HCT116 (cell line): ENCODE results near the gene BAIAP2. TPM values are rescaled to one million over a fixed set of nuclear protein-coding genes. Genes with fewer than 3 reads are reported as not detected.

Source experiments
- ATAC-seq: fragments of 200-7000 bp; cut with Tn5 transposase; 2 replicates; pipeline ENCODE4 v1.9.1; 2020; ENCODE audit warnings: mild to moderate bottlenecking, moderate library complexity
- BruUV-seq: library from RNA; stranded (reverse); fragments of 400-500 nt; replicated peaks from 2 replicates; lab custom pipeline; 2021; lab: Mats Ljungman, UMichigan
- CTCF ChIA-PET: fragments of 300-600 bp; sonication (Branson Sonifier 250); formaldehyde crosslinking; loops from one replicate; lab custom pipeline; 2021; ENCODE audit warnings: antibody characterized with exemption; lab: Charles Lee
- POLR2A ChIA-PET: fragments of 300-600, 350-600 bp; sonication (Branson Sonifier 250); formaldehyde crosslinking; loops from one replicate; lab custom pipeline; 2021; ENCODE audit warnings: antibody characterized with exemption; lab: Charles Lee
- RAD21 ChIA-PET, 2 experiments: fragments of 300-600 bp; sonication (Branson Sonifier 250); formaldehyde crosslinking; loops; one replicate each; lab custom pipeline; 2023; ENCODE audit warnings: low total read pairs in 2 of 2; ENCODE audit not compliant: uncharacterized antibody in 2 of 2, unreplicated experiment in 2 of 2, low non-redundant PET in 1 of 2; lab: Charles Lee
- DNase-seq: peaks from one replicate; pipeline ENCODE4 v3.0.0-alpha.2; 2010; ENCODE audit warnings: low read depth, low spot score
- H2AFZ ChIP-seq: fragments of 200-600 bp; shearing (Covaris generic), sonication (generic); 2 replicates; pipeline ENCODE4 v1.6.1; 2017; ENCODE audit warnings: low read depth, mixed run types, mixed read lengths, antibody characterized with exemption, low read length; ENCODE audit not compliant: poor library complexity, severe bottlenecking
- H3K27ac ChIP-seq: 2 replicates; pipeline ENCODE4 v1.5.1; 2012; ENCODE audit warnings: low read depth, low read length
- H3K27me3 ChIP-seq: fragments of 200-600 bp; sonication (generic); 2 replicates; pipeline ENCODE4 v1.6.1; 2016; ENCODE audit warnings: mixed run types, low read length, mixed read lengths; ENCODE audit not compliant: insufficient read depth
- H3K36me3 ChIP-seq, 2 experiments: fragments of 200-500 bp in 1 of 2; fragments of 200-600 bp in 1 of 2; sonication (Bioruptor generic) in 1 of 2; sonication (generic) in 1 of 2; 2 replicates each; pipeline versions ENCODE4 v1.5.1 to v1.6.1; 2014 to 2016; ENCODE audit warnings: low read length in 2 of 2, inconsistent platforms in 1 of 2, mixed read lengths in 1 of 2, mixed run types in 1 of 2; ENCODE audit not compliant: insufficient read depth in 2 of 2, control insufficient read depth in 1 of 2
- H3K4me1 ChIP-seq, 2 experiments: fragments of 200-600 bp in 1 of 2; sonication (generic) in 1 of 2; 2 replicates each; pipeline versions ENCODE4 v1.5.1 to v1.6.1; 2012 to 2017; ENCODE audit warnings: low read length in 2 of 2, inconsistent platforms in 1 of 2, mild to moderate bottlenecking in 1 of 2, mixed read lengths in 1 of 2, mixed run types in 1 of 2, moderate library complexity in 1 of 2; ENCODE audit not compliant: insufficient read depth in 2 of 2, control insufficient read depth in 1 of 2
- H3K4me2 ChIP-seq: fragments of 200-600 bp; sonication (generic); 2 replicates; pipeline ENCODE4 v1.6.1; 2017; ENCODE audit warnings: mixed run types, low read length, mixed read lengths
- H3K4me3 ChIP-seq, 2 experiments: fragments of 200-600 bp in 1 of 2; sonication (generic) in 1 of 2; replicated peaks in 1 of 2; 2 replicates each; pipeline ENCODE4 v1.5.1; 2011 to 2016; ENCODE audit warnings: low read length in 2 of 2, control low read depth in 1 of 2, low read depth in 1 of 2, mild to moderate bottlenecking in 1 of 2, mixed read lengths in 1 of 2, mixed run types in 1 of 2
- H3K79me2 ChIP-seq: fragments of 200-600 bp; sonication (generic); 2 replicates; pipeline ENCODE4 v1.6.1; 2017; ENCODE audit warnings: mild to moderate bottlenecking, mixed run types, low read length, moderate library complexity, mixed read lengths; ENCODE audit not compliant: insufficient read depth
- H3K9ac ChIP-seq: fragments of 200-600 bp; sonication (generic); 2 replicates; pipeline ENCODE4 v1.6.1; 2016; ENCODE audit warnings: low read length, mixed read lengths
- H3K9me2 ChIP-seq: fragments of 200-600 bp; sonication (generic), shearing (Covaris generic); 2 replicates; pipeline ENCODE4 v1.6.1; 2017; ENCODE audit warnings: mixed run types, mild to moderate bottlenecking, moderate library complexity; ENCODE audit not compliant: insufficient read depth
- H3K9me3 ChIP-seq, 2 experiments: fragments of 200-500 bp in 1 of 2; fragments of 200-600 bp in 1 of 2; sonication (Bioruptor generic) in 1 of 2; sonication (generic) in 1 of 2; 2 replicates each; pipeline ENCODE4 v1.6.1; 2014 to 2017; ENCODE audit warnings: low read length in 2 of 2, mixed read lengths in 2 of 2, inconsistent platforms in 1 of 2, low read depth in 1 of 2, mild to moderate bottlenecking in 1 of 2, mixed run types in 1 of 2, moderate library complexity in 1 of 2; ENCODE audit not compliant: control insufficient read depth in 1 of 2, insufficient read depth in 1 of 2
- H4K20me1 ChIP-seq: fragments of 200-600 bp; sonication (generic), shearing (Covaris generic); 2 replicates; pipeline ENCODE4 v1.6.1; 2017; ENCODE audit warnings: mixed run types, mild to moderate bottlenecking, moderate library complexity; ENCODE audit not compliant: insufficient read depth
- SRF ChIP-seq: IDR thresholded peaks from 2 replicates; pipeline ENCODE4 v1.6.1; 2012; ENCODE audit warnings: low read depth
- TCF7L2 ChIP-seq: IDR thresholded peaks from 2 replicates; pipeline ENCODE4 v1.7.0; 2011; ENCODE audit warnings: borderline replicate concordance, inconsistent platforms; ENCODE audit not compliant: insufficient read depth, insufficient read length; ENCODE audit errors: extremely low read depth
- ZFX ChIP-seq: fragments of 450-650 bp; IDR thresholded peaks from 2 replicates; pipeline ENCODE4 v1.6.1; 2017
- intact Hi-C: fragments of 100-400 bp; cut with micrococcal nuclease; formaldehyde crosslinking; loops from 2 replicates; pipeline ENCODE4 v1.10.0; 2022
- total RNA-seq: library from RNA; stranded (reverse); gene quantifications from one replicate; pipeline ENCODE4 v1.2.1, GENCODE V29; 2021; ENCODE audit not compliant: unreplicated experiment
- TF ChIP-seq, protein P1 (sequence below): IDR thresholded peaks from 2 replicates; pipeline ENCODE4 v1.6.1; 2012

BAIAP2 gene
- total RNA-seq, 1 experiment from 2014 or later = 105 TPM

DNA sequence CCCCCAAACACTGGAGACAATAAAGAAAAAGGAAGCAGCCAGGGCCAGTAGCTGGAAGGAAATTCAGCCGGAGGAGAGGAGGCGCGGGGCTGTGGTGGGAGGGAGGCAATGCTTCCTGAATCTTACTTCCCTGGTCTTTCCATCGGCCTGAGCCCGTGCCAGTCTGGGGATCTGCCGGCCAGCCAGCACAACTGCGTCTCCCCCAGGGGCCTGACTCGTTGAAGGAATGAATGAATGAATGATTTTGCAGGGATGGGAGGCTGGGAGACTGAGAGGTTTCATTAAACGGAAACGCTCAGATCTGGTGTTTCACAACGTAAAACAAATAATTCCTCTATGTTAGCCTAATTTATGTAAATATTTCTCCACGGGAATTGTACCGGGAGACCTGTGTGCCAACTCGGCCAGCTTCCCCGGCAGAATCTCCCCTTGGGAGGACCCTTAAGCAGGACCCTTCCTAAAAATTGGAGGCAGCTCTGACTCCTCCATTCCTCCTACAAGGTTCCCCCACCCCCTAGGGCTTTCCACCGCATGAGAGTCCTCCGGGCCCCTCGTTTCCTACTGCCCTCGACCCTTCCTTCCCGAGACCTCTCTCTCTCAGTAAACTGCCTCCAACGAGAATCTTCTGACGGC, 1.3 kb upstream of the BAIAP2 start:
- Histone ChIP-seq H3K9me2 (no peaks in the 10 kb centered on the region), H3K9ac (peak overlapping the region; percentile 77), H3K4me1 (peaks cover 35 to 39% of the 10 kb centered on the region in 2 experiments)
- DNase-seq = no peak
- TF ChIP-seq TCF7L2 = no peak
- TF ChIP-seq, all 23 proteins: peak for 0
- H4K20me1 ChIP-seq = no peaks in the 10 kb centered on the region; the same call in 1 of the 2 replicates
- peak overlapping the region; percentile 100 for H3K4me2 ChIP-seq
- POLR2A ChIA-PET = interaction anchor here (2.1 kb wide), 1 partner anchor 10 kb away, joined by 10 read pairs; no protein-coding TSS in a partner anchor
- H3K79me2 ChIP-seq = peaks cover 34% of the 10 kb centered on the region
- ATAC-seq = no peak
- no peaks in the 10 kb centered on the region for H3K27me3 ChIP-seq
- BruUV-seq = no TSS peak
- H3K9me3 ChIP-seq = no peaks in the 10 kb centered on the region
- RAD21 ChIA-PET = no interaction called here
- intact Hi-C loops = loop anchor here (2.0 kb wide), 1 partner anchor 67 kb away; no protein-coding TSS in a partner anchor
- H2AFZ ChIP-seq = no peak overlapping the region
- H3K36me3 ChIP-seq = peaks cover 8 to 26% of the 10 kb centered on the region in 2 experiments; a peak in 3 of 4 replicates
- CTCF ChIA-PET = interaction anchor here (1.5 kb wide), 1 partner anchor 10 kb away, joined by 4 read pairs; no protein-coding TSS in a partner anchor
- H3K27ac ChIP-seq = peak overlapping the region; percentile 71
- peak overlapping the region; percentile 71 to 93 for H3K4me3 ChIP-seq

DNA sequence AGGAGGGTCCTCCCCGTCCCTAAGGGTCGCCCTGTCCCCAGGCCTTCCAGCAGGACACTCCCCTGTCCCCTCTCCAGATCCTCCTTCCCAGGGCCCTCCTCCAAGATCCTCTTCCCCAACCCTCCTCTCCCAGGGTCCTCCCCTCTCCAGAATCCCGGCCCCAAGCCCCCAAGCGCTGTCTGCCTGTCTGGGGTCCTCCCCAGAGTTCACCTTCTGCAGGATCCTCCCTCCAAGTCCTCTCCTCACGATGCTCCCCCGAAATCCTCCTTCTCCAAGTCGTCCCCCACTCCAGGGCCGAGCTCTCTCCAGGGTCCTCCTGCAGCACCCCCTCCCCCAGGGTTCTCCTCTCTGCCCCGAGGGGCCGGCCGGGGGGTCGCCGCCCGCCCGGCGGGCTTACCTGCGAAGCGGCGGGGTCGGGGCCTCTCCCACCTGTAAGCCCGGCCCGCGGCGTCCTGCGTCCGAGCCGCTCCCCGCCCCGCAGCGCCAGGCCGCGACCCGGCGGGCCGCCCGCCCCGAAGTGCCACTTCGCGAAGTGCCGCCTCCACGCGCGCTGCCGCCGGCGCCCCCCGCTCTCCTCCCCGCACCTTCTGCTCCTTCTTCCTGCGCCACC, 678 bp upstream of the BAIAP2 start:
- peaks cover 5% of the 10 kb centered on the region; the same call in 1 of the 2 replicates for H4K20me1 ChIP-seq
- no peaks in the 10 kb centered on the region for H3K27me3 ChIP-seq
- ChIA-PET POLR2A (interaction anchor here (2.1 kb wide), 1 partner anchor 10 kb away, joined by 10 read pairs; no protein-coding TSS in a partner anchor), CTCF (no interaction called here), RAD21 (no interaction called here)
- no TSS peak for BruUV-seq
- H3K4me3 ChIP-seq = peak overlapping the region; percentile 71 to 93
- peaks cover 8 to 27% of the 10 kb centered on the region in 2 experiments; a peak in 3 of 4 replicates for H3K36me3 ChIP-seq
- intact Hi-C loops = loop anchor here (2.0 kb wide), 1 partner anchor 67 kb away; no protein-coding TSS in a partner anchor
- H3K9me2 ChIP-seq = no peaks in the 10 kb centered on the region
- no peak overlapping the region for H2AFZ ChIP-seq
- peak overlapping the region; percentile 100 for H3K4me2 ChIP-seq
- H3K4me1 ChIP-seq = peaks cover 42 to 46% of the 10 kb centered on the region in 2 experiments
- DNase-seq (no peak), ATAC-seq (peak; percentile 70)
- H3K79me2 ChIP-seq = peaks cover 40% of the 10 kb centered on the region
- no peaks in the 10 kb centered on the region for H3K9me3 ChIP-seq
- TF ChIP-seq SRF (no peak), ZFX (peak; percentile 38; the same call in 1 of the 2 replicates)
- TF ChIP-seq, protein P1, sequence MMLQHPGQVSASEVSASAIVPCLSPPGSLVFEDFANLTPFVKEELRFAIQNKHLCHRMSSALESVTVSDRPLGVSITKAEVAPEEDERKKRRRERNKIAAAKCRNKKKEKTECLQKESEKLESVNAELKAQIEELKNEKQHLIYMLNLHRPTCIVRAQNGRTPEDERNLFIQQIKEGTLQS = no peak
- peak overlapping the region; percentile 71 for H3K27ac ChIP-seq
- peak overlapping the region; percentile 77 for H3K9ac ChIP-seq
